Activated T-cell treated with anti-CD3 and anti-CD28 coated beads for 4 hours (primary cell): ENCODE data around the gene HKDC1.
"Not testable (repeated sequence)": the region's sequence is repeated elsewhere in the genome, so short reads cannot be mapped to it uniquely, and the experiment has no call there.

Experiments
- DNase-seq: peaks from one replicate; pipeline ENCODE4 v3.0.0-alpha.2; 2020

The HKDC1 gene

DNA sequence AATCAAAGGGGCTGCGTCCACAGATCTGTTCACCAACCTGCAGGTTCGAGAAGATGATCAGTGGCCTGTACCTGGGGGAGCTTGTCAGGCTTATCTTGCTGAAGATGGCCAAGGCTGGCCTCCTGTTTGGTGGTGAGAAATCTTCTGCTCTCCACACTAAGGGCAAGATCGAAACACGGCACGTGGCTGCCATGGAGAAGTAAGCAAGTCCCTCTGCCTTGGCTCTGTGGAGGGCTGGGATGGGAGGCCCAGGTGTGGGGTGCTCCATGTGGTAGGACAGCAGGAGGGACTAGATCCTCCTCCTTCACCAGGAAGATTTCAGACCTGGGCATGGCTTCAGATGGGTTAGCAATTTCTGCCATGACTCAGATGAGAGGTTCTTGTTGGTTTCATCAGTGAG, 25.9 kb downstream of the HKDC1 start:
- DNase-seq, result no peak

DNA sequence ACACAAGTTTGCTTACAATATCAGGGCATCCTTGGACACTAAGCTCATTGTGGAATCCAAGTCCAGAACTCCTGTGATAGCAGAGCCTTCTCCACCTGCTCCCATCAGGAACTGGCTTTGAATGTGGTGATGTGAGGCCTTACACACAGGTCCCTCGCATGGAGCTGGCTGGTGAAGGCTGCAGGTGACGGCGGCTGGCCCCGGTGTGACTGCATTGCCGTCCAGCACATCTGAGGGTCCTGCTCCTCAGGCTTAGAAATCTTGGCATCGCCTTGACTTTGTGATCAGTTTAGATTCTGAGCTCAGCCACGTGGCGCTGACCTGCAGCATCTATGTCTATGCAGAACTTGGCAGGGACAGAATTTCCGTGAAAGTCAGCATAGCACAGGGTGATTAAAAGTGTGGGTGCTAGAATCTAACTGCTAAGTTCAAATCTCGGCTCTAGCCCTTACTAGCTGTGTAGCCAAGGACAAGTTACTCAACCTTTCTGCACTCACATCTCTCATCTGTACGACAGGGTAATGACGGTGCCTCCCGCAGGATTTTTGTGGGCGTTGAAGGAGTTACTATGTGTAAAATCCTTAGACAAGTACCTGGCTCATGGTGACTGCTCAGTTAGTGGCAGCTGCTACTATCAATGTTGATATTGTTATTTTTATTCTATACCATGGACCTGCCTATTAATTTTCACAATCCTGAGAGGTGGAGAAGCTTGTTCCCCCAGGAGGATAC, 26.6 kb downstream of the HKDC1 start:
- no peak for DNase-seq

DNA sequence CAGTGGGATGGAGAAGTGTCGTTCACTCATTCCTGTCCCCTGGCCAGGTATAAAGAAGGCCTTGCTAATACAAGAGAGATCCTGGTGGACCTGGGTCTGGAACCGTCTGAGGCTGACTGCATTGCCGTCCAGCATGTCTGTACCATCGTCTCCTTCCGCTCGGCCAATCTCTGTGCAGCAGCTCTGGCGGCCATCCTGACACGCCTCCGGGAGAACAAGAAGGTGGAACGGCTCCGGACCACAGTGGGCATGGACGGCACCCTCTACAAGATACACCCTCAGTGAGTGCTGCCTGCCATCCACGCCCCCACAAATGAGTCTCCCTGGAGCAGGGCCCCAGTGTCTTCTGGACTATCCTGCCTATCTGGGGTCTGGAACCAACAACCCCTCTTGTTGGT, 27.2 kb downstream of the HKDC1 start:
- no peak for DNase-seq

DNA sequence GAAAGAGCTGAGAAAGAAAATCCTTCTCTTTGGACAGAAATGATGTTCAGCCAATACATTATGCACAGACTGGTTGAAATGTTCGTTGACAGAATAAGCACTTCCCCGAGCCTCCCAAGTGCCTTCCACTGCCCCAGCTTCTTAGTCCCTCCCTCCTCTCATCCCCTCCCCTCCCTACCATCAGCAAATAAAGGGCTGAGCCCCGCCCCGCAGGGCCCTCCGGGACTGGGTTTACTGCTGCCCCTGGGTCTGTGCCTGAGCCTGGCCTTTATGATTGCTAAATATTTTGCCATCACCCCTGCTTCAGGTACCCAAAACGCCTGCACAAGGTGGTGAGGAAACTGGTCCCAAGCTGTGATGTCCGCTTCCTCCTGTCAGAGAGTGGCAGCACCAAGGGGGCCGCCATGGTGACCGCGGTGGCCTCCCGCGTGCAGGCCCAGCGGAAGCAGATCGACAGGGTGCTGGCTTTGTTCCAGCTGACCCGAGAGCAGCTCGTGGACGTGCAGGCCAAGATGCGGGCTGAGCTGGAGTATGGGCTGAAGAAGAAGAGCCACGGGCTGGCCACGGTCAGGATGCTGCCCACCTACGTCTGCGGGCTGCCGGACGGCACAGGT, 28.1 kb downstream of the HKDC1 start:
- DNase-seq, result no peak

DNA sequence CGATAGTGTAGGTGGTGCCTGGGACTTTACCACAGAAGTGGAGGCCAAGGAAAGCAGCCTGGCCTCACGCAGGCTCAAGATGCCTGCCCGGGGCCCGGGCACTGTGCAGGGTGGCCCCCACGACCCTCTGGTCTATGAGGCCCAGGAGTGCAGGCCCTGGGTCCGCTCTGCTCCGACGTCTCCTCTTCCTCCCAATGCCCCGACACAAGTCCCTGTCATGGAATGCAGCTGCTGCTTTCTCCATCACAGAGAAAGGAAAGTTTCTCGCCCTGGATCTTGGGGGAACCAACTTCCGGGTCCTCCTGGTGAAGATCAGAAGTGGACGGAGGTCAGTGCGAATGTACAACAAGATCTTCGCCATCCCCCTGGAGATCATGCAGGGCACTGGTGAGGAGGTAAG, 29.9 kb downstream of the HKDC1 start:
- DNase-seq, result no peak

DNA sequence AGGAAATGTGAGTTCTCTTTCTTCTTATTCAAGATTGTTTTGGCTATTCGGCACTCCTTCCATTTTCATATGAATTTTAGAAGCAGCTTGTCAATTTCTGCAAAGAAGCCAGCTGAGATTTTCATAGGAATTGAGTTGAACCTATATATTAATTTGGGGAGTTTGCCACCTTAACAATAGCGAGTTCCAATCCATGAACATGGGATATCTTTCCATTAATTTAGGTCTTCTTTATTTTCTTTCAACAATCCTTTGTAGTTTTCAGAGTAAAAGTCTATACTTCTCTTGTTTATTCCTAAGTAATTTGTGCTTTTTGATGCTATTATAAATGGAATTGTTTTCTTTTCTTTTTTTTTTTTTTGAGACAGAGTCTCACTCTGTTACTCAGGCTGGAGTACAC, 31.3 kb downstream of the HKDC1 start:
- DNase-seq, result not testable (repeated sequence)

DNA sequence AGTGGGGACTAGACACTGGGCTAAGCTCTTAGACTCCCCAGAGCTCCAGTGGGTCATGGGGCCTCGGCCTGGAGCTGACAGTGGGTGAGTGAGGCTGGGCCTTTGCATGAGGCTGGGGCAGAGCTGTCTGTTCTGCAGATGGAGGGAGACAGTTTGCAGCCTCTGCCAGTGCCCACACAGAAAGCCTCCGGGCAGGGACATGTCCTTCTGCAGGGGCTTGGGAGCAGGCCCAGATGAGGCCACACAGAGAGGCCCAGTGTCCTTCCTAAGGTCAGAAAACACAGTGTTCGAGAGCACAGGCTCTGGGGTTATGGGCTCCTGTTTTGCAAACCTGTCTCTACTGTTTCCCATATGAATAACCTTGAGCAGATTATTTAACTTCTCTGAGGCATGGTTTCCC, 33.0 kb downstream of the HKDC1 start:
- no peak for DNase-seq

DNA sequence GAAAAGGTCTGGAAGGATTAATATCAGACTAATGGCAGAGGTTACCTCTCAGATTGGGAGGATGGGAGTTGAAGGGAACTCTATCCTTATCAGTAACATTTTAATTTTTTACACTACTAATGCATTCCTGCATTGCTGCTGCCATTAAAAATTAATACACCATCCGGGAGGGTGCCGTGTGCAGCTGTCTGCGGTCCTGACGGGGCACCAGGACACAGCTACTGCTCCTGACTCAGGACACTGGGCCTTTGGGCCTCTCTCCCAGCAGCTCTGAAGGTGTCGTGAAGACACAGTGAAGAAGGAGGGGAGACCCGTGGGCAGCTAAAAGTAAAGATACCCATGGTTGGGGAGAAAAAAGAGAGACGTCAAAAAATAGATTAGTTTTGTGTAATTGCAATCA, 34.7 kb downstream of the HKDC1 start:
- DNase-seq, result no peak

DNA sequence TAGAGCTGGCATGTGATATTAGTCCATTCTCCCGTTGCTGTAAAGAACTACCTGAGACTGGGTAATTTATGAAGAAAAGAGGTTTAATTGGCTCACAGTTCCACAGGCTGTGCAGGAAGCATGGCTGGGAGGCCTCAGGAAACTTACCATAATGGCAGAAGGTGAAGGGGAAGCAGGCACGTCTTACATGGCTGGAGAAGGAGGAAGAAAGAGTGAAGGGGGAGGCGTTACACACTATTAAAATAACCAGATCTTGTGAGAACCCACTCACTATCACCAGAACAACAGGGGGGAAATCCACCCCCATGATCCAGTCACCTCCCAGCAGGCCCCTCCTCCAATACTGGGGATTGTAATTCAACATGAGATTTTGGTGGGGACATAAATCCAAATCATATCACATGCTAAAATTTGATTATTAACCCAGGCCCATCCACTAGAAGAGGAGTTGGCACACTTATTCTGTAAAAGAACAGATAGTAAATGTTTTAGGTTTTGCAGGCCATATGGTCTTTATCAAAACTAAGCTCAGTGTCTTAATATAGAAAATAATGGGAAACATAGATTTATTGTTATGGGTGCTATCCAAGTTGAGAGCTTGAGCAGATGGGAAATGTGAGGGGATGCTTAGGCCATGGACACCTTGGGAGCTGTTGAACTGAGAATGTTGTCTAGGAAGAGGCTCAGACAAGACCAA, 39.6 kb downstream of the HKDC1 start:
- no peak for DNase-seq

DNA sequence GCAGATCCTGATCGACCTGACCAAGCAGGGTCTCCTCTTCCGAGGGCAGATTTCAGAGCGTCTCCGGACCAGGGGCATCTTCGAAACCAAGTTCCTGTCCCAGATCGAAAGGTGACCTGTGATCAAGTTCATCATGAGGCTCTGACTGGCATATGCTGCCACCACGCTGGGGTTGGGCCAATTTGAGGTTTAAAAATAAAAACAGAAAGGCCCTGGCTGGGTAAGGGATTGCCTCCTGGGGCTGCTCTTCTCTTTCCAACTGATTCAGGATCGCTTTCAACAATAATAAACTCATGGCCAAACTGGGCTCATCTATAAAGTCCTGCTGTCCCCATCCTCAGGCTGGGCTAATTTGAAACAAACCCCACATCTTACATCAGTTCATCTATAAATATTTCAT, 41.1 kb downstream of the HKDC1 start:
- DNase-seq, result no peak

DNA sequence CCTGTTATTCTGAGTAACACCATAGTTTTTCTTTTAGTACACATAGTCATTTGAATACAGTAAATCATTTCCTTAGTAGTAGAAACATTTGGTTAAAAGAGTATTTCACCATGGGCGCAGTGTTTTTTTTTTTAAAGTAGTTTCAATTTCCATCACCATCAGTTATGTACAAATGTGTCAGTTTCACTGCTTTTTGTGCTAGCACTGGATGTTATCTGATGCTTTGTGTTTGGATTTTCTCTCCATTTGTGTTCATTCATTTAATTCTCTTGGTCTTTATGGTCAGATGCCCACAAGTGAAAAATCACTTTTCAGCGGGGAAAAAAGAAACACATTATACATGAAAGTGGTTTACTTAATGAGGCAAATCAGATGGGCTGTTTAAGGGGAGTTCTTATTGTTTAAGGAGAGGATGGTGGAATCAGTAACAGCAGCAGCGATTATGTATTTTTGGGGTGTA, 42.2 kb downstream of the HKDC1 start:
- DNase-seq, result no peak

DNA sequence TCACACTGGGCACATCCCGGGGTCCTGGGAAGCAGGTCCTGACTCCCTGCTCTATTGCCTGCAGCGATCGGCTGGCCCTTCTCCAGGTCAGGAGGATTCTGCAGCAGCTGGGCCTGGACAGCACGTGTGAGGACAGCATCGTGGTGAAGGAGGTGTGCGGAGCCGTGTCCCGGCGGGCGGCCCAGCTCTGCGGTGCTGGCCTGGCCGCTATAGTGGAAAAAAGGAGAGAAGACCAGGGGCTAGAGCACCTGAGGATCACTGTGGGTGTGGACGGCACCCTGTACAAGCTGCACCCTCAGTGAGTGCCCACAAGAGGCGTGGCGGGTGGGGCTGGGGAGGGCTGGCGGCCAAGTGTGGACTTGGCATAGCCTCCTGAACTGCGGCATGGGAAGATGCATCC, 45.4 kb downstream of the HKDC1 start:
- DNase-seq, result no peak

DNA sequence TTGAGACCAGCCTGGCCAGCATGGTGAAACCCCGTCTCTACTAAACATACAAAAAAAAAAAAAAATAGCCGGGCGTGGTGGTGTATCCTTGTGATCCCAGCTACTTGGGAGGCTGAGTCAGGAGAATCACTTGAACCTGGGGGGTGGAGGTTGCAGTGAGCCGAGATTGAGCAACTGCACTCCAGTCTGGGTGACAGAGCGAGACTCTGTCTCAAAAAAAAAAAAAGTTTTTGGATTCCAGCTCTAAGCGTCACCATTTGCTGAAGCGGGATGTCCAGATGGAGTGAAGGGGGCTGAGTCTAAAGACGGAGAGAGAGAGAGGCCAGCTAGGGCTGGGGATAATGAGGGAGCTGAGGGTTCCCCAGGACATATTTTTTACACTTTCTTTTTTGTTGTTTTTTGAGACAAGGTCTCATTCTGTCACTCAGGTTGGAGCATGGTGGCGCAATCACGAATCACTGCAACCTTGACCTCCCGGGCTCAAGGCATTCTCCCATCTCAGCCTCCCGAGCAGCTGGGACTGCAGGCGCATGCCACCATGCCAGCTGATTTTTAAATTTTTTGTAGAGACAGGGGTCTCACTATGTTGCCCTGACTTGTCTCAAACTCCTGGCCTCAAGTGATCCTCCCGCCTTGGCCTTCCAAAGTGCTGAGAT, 48.8 kb downstream of the HKDC1 start:
- DNase-seq, result no peak

DNA sequence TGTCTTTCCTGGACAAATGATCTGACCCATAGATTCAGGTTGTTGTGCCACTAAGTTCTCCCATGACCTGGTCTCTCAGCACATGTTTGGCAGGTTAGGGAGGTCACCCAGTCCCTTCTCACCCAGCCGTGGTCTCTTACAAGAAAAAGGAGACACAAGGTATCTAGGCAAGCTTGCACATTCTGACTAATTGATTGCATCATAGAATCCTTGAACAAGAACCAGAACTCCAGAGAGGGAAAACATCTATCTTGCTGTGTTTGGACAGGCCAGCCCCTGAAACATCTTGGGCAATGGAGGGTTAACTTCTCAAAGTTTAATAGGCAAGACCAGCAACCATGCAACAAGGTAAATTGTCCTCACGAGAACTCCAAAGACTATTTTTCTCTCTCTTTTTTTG, 49.6 kb downstream of the HKDC1 start:
- DNase-seq, result no peak

DNA sequence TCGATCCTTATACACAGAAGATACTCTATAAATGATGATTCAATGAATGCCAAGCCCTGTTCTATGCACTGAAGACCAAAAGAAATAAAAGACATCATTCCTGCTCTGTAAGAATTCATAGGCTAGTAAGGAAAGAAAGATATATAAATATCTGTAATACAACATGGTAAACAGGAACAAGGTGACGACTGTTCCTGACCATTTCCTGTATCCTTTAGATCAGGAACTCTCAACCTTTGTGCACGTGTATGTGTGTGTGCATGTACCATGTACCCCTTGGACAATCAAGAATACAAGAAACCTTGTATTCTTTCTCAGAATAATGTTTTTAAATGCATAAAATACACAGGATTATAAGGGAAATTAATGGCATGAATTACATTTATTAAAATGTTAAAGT, 50.9 kb downstream of the HKDC1 start:
- no peak for DNase-seq

DNA sequence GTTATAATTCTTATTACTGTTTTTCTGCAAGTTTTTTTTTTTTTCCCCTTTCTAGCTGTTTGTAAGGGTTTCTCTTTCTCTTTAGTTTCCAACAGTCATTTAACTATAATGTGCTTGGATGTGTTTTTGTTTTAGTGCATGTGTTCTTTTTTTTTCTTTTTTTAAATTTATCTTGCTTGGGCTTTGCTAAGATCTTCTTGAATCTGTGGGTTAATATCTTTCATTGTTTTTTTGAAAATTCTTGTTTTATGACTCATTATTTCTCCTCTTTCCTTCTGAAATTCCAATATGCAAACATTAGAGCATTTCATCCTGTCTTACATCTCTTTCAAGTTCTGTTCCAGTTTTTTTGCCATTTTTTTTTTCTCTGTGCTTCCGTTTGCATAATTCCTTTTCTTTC, 52.5 kb downstream of the HKDC1 start:
- no peak for DNase-seq

DNA sequence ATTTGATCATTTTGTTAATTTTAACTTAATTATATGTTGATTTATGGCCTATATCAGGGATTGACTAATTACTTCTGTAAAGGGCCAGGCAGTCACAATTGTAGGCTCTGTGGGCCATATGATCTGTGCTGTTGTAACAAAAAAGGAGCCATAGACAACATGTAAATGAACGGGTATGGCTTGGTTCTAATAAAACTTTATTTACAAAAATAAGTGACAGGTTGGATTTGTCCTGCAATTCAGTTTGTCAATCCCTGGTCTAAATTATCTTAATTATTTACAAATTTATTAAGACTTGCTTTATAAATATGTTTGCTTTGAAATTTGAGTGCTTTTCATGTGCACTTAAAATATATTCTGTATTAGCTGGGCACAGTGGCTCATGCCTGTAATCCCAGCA, 55.3 kb downstream of the HKDC1 start:
- no peak for DNase-seq

DNA sequence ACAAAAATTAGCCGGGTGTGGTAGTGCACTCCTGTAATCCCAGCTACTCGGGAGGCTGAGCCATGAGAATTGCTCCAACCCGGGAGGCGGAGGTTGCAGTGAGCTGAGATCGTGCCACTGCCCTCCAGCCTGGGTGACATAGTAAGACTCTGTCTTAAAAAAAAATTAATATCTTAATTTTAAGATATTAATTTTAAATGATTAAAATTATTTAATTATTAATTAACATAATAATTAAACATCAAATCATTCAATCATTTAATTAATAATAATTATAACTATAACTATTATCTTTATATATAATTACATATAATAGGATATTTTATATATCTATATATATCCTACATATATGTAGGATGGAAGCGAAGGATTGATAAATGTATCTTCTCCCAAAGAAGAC, 56.4 kb downstream of the HKDC1 start:
- no peak for DNase-seq

DNA sequence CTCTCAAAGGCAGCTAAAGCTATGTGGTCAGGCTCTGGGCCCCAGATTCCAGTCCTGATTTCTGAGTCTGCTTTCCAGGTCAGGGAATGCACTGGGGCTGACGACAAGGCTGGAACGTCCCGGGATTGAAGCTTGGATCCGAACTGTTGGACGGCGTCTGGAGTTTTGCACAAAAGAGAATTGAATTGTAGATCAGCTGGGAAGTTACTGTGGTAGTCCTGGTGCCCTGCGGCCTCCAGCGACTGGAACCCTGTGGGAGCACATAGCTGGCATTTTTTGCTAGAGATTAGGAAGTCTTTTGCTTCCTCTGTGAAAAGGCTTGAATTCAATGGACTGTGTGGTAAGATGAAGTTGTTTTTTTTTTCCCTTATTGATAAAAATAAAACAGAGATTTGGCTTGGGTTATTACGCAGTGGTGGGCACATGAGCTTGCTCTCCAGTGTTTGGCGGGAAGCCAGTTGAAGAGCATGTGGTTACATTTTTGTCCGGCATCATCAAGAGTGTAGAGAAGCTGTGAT, 58.4 kb downstream of the HKDC1 start, which contains the start of gene HK1:
Gene HK1, plus strand, starts transcription at position 51 of the 518 bp plus-strand sequence.
- no peak for DNase-seq

DNA sequence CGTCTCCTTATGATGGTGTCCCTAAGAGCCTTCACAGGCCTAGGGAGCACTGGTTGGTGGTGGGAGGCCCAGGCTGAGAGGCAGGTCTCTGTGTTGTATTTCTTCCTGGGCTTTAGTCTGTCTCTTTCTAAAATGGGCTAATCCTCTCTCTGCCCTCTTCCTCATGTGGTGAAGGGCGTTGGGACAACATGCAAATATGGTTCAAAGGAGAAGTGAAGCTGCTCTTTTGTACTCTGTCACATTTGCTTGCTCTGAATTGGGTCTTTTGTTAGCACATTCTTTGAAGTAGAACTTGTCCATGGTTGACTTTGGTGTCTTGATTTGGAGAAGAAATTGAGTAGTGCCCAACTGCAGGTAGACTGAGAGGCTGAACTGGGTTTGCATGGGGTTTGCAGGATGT, 59.0 kb downstream of the HKDC1 start:
- DNase-seq, result no peak

DNA sequence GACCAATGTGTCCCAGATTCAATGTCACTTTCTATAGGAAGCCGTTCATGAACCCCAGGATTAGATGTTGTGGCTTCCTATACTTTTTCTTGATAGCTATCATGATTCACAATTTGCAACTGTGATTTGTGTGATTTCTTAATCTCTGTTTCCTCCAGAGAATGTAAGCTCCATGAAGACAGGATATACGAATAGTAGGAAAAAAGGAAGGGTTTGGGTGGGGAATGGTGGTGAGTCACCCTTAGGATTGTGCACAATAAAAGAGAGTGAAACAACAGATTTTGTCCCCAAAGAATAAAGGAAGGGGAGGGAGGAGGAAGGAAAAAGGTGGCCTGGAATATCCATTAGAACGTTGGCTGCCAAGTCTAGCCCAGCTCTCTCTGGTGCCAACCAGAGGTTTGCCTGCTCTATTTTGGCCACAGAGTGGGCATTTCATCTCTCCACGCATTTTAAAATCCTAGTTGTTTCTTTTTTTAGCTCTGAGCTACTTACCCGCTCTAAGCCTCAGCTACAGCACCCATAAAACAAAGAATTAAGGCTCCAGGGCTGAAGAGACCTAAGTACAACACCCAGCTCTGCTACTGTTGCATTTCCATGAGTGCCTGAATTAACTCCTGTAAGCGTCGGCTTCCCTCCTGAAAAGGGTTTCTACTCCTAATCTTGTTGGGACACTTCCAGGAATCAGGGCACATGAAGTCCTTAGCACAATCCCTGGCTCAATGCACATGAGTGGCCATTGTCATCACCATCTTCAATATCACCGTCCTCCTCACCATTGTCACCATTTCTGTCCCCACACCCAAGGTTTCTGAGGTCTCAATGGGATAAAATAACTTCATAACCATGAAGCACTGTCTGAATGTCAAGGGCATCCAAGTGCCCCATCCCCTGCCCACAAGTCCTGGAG, 61.6 kb downstream of the HKDC1 start:
- no peak for DNase-seq

DNA sequence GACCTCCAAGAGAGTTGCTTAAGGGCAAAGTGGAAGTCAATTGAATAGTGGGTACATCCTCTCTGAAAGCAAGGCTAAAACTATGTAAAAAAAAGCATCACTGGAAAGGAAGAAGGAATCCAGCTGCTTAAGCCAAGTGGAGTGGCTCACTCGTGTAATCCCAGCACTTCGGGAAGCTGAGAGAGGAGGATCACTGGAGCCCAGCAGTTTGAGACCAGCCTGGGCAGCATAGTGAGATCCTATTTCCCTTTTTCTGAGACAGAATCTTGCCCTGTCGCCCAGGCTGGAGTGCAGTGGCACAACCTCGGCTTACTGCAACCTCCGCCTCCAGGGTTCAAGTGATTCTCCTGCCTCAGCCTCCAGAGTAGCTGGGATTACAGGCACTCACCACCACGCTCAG, 64.3 kb downstream of the HKDC1 start:
- DNase-seq, result not testable (repeated sequence)
